Ovary (tissue), 10 donors: ENCODE data around the gene SPHK1. TPM values are rescaled to one million over a fixed set of nuclear protein-coding genes. Genes with fewer than 3 reads are reported as not detected.
A peak's percentile ranks its signal among the peaks of the same experiment; 100 is the strongest.

Source experiments
- DNase-seq, 5 donors: peaks; one replicate each; pipeline ENCODE4 v3.0.0-alpha.2; 2019 to 2020
- H3K27ac ChIP-seq, 2 donors: fragments of 200-600 bp; one replicate each; pipeline versions ENCODE4 v1.5.1 to v1.8.0; 2019 to 2022
- H3K27me3 ChIP-seq: fragments of 200-600 bp; one replicate; pipeline ENCODE4 v1.8.0; 2022
- H3K36me3 ChIP-seq: fragments of 200-600 bp; sonication (generic); one replicate; pipeline ENCODE4 v1.5.1; 2019
- H3K4me1 ChIP-seq: one replicate; pipeline ENCODE4 v1.8.1; 2013; ENCODE audit warnings: mild to moderate bottlenecking, moderate library complexity; ENCODE audit not compliant: insufficient read depth
- H3K4me3 ChIP-seq: fragments of 200-600 bp; sonication (generic); one replicate; pipeline ENCODE4 v1.5.1; 2017
- H3K9me3 ChIP-seq, 2 donors: fragments of 200-600 bp in 1 of 2; sonication (generic) in 1 of 2; one replicate each; pipeline versions ENCODE4 v1.5.1 to v1.8.1; 2013 to 2019; ENCODE audit warnings: mild to moderate bottlenecking in 1 of 2, moderate library complexity in 1 of 2
- CTCF ChIP-seq, 3 donors: fragments of 450-650 bp in 2 of 3; fragments of 200-600 bp in 1 of 3; IDR thresholded peaks; one replicate each; pipeline versions ENCODE4 v1.5.1 to v1.8.0; 2016 to 2022; ENCODE audit warnings: antibody characterized with exemption in 3 of 3, mild to moderate bottlenecking in 1 of 3
- EP300 ChIP-seq: sonication (generic); formaldehyde crosslinking; IDR thresholded peaks from one replicate; pipeline ENCODE4 v1.6.1; 2017; ENCODE audit warnings: antibody characterized with exemption
- POLR2A ChIP-seq: fragments of 450-650 bp; IDR thresholded peaks from one replicate; pipeline ENCODE4 v1.6.1; 2017; ENCODE audit warnings: antibody characterized with exemption, mild to moderate bottlenecking, moderate library complexity
- WGBS, 3 donors: extraction: QIAGEN DNeasy Blood & Tissue Kit in 1 of 3; methylation state at CpG; one replicate each; pipeline versions ENCODE4 v1.1.5 to v1.1.7; 2013 to 2017; 5-methylcytosine and 5-hydroxymethylcytosine counted together
- intact Hi-C, 4 donors: fragments of 100-400 bp; cut with DNase I; formaldehyde crosslinking; loops; one replicate each; pipeline versions ENCODE4 v1.11.0 to v1.15.1; 2022 to 2023
- long read RNA-seq, 3 donors: library from polyadenylated mRNA in 2 of 3; unstranded in 2 of 3; transcript quantifications; one replicate each; pipeline ENCODE4 v2.0.0 and lab custom pipeline, GENCODE V29; 2021 to 2026
- polyA plus RNA-seq, 2 donors: library from polyadenylated mRNA; stranded (reverse); fragments of 200-250 nt in 1 of 2; fragments of 350-450 nt in 1 of 2; fragmentation: Illumina TruSeq in 1 of 2; extraction: RNeasy Lipid Tissue Mini Kit (QIAGEN cat#74804) in 1 of 2; gene quantifications; one replicate each; pipeline ENCODE4 v1.2.3, GENCODE V29; 2013 to 2014
- total RNA-seq, 7 donors: library from RNA; depleted of rRNA in 2 of 7; stranded (reverse); fragments of >200 nt in 2 of 7; fragmentation: NEBNext Ultra II Directional in 3 of 7; extraction: Animal tissue kit (Norgen Biotek cat#: 25700) in 3 of 7; gene quantifications; one replicate each; pipeline versions ENCODE4 v1.1.0 to v1.2.4, GENCODE V29; 2016 to 2023
- donor health status: DM: no; HTN: no; CAD: no; lungs with moderate emphysema.
- donor health status: DM: no; HTN: no; CAD: no.
- donor health status: Bipolar disorder and iron deficiency.
- donor health status: DM: yes; HTN: yes; CAD: no.
- donor health status: DM: no; HTN: no; CAD: no.
- donor health status: DM: yes; HTN: yes; CAD: no.

SPHK1 gene
- total RNA-seq (1 to 10 TPM; 1.8 to 9.2 (median 3.7) TPM), polyA plus RNA-seq (1 to 10 TPM in 1 of 2 donors, under 1 TPM in 1; 0.80 to 4.0 TPM)
- long read RNA-seq, donor 1, partial matches to known transcripts, result 12 of 33 reads
- long read RNA-seq, donor 1, other reads (novel, unspliced or antisense), result 18 of 33 reads
- long read RNA-seq, donor 2, partial matches to known transcripts, result 0 of 1 reads
- long read RNA-seq, donor 2, other reads (novel, unspliced or antisense), result 0 of 1 reads
- long read RNA-seq, donor 3, transcript SPHK1-210 (6 exons, 1,821 nt), result major isoform, 6 of 11 reads
- long read RNA-seq, donor 3, partial matches to known transcripts, result 1 of 11 reads
- long read RNA-seq, donor 3, other reads (novel, unspliced or antisense), result 3 of 11 reads

GRCh38 chr17:76384222-76384986 lies at the start of gene SPHK1:
SPHK1 (plus strand) TSS chr17:76384609; CDS start chr17:76385645, 1,036 bp downstream.
- H3K4me3 ChIP-seq, result peak within 1 kb of the TSS; percentile 41
- peak within 1 kb of the TSS; percentile 11 to 46 for H3K27ac ChIP-seq
- H3K36me3 ChIP-seq, result no peaks in the 10 kb centered on the region
- WGBS, 3 donors, result 0% methylated on average over 51 to 118 of the region's 118 CpGs
- peaks cover 12% of the 10 kb centered on the region for H3K4me1 ChIP-seq
- TF ChIP-seq POLR2A (peak; percentile 48), CTCF (IDR thresholded peaks at IDR 0.05) (no peak), EP300 (no peak)
- H3K9me3 ChIP-seq, result no peaks in the 10 kb centered on the region
- peak; percentile 42 to 75 (median 66) for DNase-seq
- intact Hi-C loops, result no loop called here
- no peaks in the 10 kb centered on the region for H3K27me3 ChIP-seq

- no peak overlapping the region for H3K27ac ChIP-seq
- H3K36me3 ChIP-seq, result no peaks in the 10 kb centered on the region
- no peak for DNase-seq
- intact Hi-C loops, result no loop called here
- WGBS, 3 donors, result 95 to 98% (median 95%) methylated on average over 9 of the region's 9 CpGs
- no peaks in the 10 kb centered on the region for H3K9me3 ChIP-seq
- H3K4me1 ChIP-seq, result no peaks in the 10 kb centered on the region
- no peaks in the 10 kb centered on the region for H3K27me3 ChIP-seq
- TF ChIP-seq EP300 (no peak), POLR2A (no peak), CTCF (IDR thresholded peaks at IDR 0.05) (no peak)
- no peak overlapping the region for H3K4me3 ChIP-seq
These were observed 48.6 kb upstream of the SPHK1 start for GRCh38 chr17:76335716-76336381.

- DNase-seq, result no peak
- no peak for TF ChIP-seq EP300
- no peak for TF ChIP-seq POLR2A
- no peak for TF ChIP-seq CTCF (IDR thresholded peaks at IDR 0.05)
- Histone ChIP-seq H3K4me3 (no peak overlapping the region), H3K36me3 (no peaks in the 10 kb centered on the region), H3K4me1 (no peaks in the 10 kb centered on the region), H3K27me3 (no peaks in the 10 kb centered on the region), H3K9me3 (no peaks in the 10 kb centered on the region), H3K27ac (no peak overlapping the region)
- intact Hi-C loops, result no loop called here
- 82 to 89% (median 88%) methylated on average over 7 of the region's 7 CpGs for WGBS, 3 donors
These were observed 47.5 kb upstream of the SPHK1 start for GRCh38 chr17:76336756-76337412.

- WGBS, 3 donors, result 59 to 73% (median 67%) methylated on average over 6 of the region's 6 CpGs
- H3K36me3 ChIP-seq, result no peaks in the 10 kb centered on the region
- H3K9me3 ChIP-seq, result no peaks in the 10 kb centered on the region
- no peak for DNase-seq
- no peaks in the 10 kb centered on the region for H3K4me1 ChIP-seq
- no peak overlapping the region for H3K4me3 ChIP-seq
- TF ChIP-seq POLR2A, result no peak
- H3K27me3 ChIP-seq, result no peaks in the 10 kb centered on the region
- H3K27ac ChIP-seq, result no peak overlapping the region
- intact Hi-C loops, result no loop called here
These were observed 47.0 kb upstream of the SPHK1 start for GRCh38 chr17:76337413-76337777.
